GM12892 (cell line): ENCODE results near the gene SLCO3A1.

Experiments used
- POLR2A ChIP-seq: IDR thresholded peaks from 2 replicates; pipeline ENCODE4 v1.6.1; 2011; ENCODE audit warnings: low read depth, low read length, control low read depth
- POLR2AphosphoS5 ChIP-seq: IDR thresholded peaks from 2 replicates; pipeline ENCODE4 v1.6.1; 2011; ENCODE audit warnings: low read depth, low read length, control low read depth
- TAF1 ChIP-seq: IDR thresholded peaks from 2 replicates; pipeline ENCODE4 v1.6.1; 2011; ENCODE audit warnings: low read depth, mild to moderate bottlenecking, control low read depth, low read length, borderline replicate concordance

- no peak for TF ChIP-seq POLR2A
- TF ChIP-seq POLR2AphosphoS5, result no peak
- no peak for TF ChIP-seq TAF1
These were observed 228.7 kb downstream of the SLCO3A1 start for GRCh38 chr15:92082006-92082843.
